Measurements from ENCODE around the gene WHRN. TPM values are rescaled to one million over a fixed set of nuclear protein-coding genes. Genes with fewer than 3 reads are reported as not detected.

WHRN gene
- 6.2 TPM for total RNA-seq
- long read RNA-seq, partial matches to known transcripts, result 6 of 7 reads
- long read RNA-seq, other reads (novel, unspliced or antisense), result 1 of 7 reads

GRCh38 chr9:114505187-114506081 is at the start of gene WHRN:
Gene WHRN, minus strand, starts transcription at chr9:114505473. Its CDS starts 672 bp downstream, at chr9:114504801.
- no peaks in the 10 kb centered on the region for H3K9me3 ChIP-seq
- ATAC-seq, result peak; percentile 96 to 97
- peak within 1 kb of the TSS; percentile 60 for H3K4me3 ChIP-seq
- H3K36me3 ChIP-seq, result no peaks in the 10 kb centered on the region
- DNase-seq, result peak; percentile 95
- intact Hi-C loops (cut with DNase I), result no loop called here
- H3K27me3 ChIP-seq (ENCODE audit: low read depth), result peaks cover 30% of the 10 kb centered on the region
- TF ChIP-seq CTCF (IDR thresholded peaks at IDR 0.05), result no peak
- peak within 1 kb of the TSS; percentile 46 for H3K27ac ChIP-seq
- peaks cover 20% of the 10 kb centered on the region for H3K4me1 ChIP-seq

GRCh38 chr9:114553202-114553601 is 47.9 kb upstream of the WHRN start:
- no peak for TF ChIP-seq CTCF (IDR thresholded peaks at IDR 0.05)
- Histone ChIP-seq H3K4me3 (no peak overlapping the region), H3K36me3 (no peaks in the 10 kb centered on the region), H3K9me3 (no peaks in the 10 kb centered on the region), H3K27me3 (ENCODE audit: low read depth) (no peaks in the 10 kb centered on the region), H3K27ac (no peak overlapping the region), H3K4me1 (no peaks in the 10 kb centered on the region)
- ATAC-seq, result no peak
- DNase-seq, result no peak
- intact Hi-C loops (cut with DNase I), result no loop called here

GRCh38 chr9:114552706-114553105 is 47.4 kb upstream of the WHRN start:
- no peaks in the 10 kb centered on the region for H3K9me3 ChIP-seq
- no peaks in the 10 kb centered on the region for H3K27me3 ChIP-seq (ENCODE audit: low read depth)
- no peak for TF ChIP-seq CTCF (IDR thresholded peaks at IDR 0.05)
- H3K4me1 ChIP-seq, result no peaks in the 10 kb centered on the region
- intact Hi-C loops (cut with DNase I), result no loop called here
- H3K36me3 ChIP-seq, result no peaks in the 10 kb centered on the region
- ATAC-seq (no peak), DNase-seq (no peak)
- H3K27ac ChIP-seq, result no peak overlapping the region
- no peak overlapping the region for H3K4me3 ChIP-seq

- intact Hi-C loops (cut with DNase I), result no loop called here
- no peaks in the 10 kb centered on the region for H3K4me1 ChIP-seq
- H3K9me3 ChIP-seq, result no peaks in the 10 kb centered on the region
- no peak overlapping the region for H3K4me3 ChIP-seq
- no peak overlapping the region for H3K27ac ChIP-seq
- DNase-seq (no peak), ATAC-seq (peak; percentile 75 to 81)
- no peaks in the 10 kb centered on the region for H3K27me3 ChIP-seq (ENCODE audit: low read depth)
- no peak for TF ChIP-seq CTCF (IDR thresholded peaks at IDR 0.05)
- no peaks in the 10 kb centered on the region for H3K36me3 ChIP-seq
These were observed 46.7 kb upstream of the WHRN start for GRCh38 chr9:114551750-114552685.

GRCh38 chr9:114549697-114550330 is 44.5 kb upstream of the WHRN start:
- no peak for DNase-seq
- H3K36me3 ChIP-seq, result no peaks in the 10 kb centered on the region
- no peaks in the 10 kb centered on the region for H3K9me3 ChIP-seq
- no peaks in the 10 kb centered on the region for H3K27me3 ChIP-seq (ENCODE audit: low read depth)
- H3K4me3 ChIP-seq, result no peak overlapping the region
- intact Hi-C loops (cut with DNase I), result no loop called here
- no peak for TF ChIP-seq CTCF (IDR thresholded peaks at IDR 0.05)
- H3K27ac ChIP-seq, result no peak overlapping the region
- ATAC-seq, result no peak
- H3K4me1 ChIP-seq, result no peaks in the 10 kb centered on the region
